Stimulated activated CD4-positive, alpha-beta T cell treated with anti-CD3 and anti-CD28 coated beads, Interleukin-1b, Interleukin-23, amount 100 ng/mL, for 24 hours (primary cell): ENCODE data around the gene CCT8.
"Not testable (repeated sequence)": the region's sequence is repeated elsewhere in the genome, so short reads cannot be mapped to it uniquely, and the experiment has no call there.

Source experiments
- DNase-seq, 4 experiments: peaks; one replicate each; pipeline ENCODE4 v3.0.0-alpha.2; 2020; ENCODE audit warnings: low read depth in 4 of 4, low spot score in 1 of 4

Gene CCT8

DNA sequence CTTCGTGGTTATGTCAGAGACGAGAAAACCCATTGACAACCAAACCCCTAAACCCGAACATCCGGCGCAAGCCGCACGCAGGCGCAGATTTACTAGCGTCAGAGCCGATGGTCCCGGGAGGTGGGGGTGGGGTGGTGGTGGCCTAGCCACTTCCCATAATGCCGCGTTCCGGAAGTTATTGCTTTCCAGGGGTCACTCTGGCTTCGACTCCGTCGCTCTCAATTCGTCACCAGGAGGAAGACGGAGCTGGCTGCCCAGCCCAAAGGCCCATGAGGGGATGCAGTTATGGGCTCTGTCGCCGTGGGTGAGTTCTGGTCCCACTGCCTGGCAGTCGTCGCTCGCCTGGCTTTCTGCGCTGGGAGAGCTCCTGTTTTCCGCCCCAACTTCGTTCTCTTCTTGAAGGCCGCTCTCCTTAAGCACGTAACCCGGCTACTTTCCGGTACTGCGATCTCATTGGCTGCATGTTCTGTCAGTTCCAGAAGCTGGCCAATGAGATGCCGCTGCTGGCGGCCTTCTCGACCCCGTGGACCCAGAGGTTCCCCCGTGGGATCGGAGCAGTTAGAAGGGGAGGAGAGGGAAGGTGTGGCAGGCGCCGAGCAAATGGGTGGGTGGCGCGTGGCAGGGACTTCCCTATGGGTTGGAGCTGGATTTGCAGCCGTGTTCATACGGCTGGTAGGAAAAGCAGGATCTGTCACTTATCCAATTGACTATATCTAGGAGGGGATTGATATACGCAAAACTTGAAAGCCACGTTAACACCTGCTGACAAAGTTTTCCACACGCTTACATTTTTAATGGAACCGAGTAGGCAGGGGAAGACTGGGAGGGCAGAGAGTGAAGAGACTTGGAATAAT is 48.7 kb downstream of the CCT8 start, which contains the start of gene USP16:
TSS of gene USP16 (plus strand) at position 195 of the 854 bp plus-strand sequence. CDS start 3,246 bp downstream, outside the sequence.
- peak; percentile 76 to 89 (median 82) for DNase-seq

DNA sequence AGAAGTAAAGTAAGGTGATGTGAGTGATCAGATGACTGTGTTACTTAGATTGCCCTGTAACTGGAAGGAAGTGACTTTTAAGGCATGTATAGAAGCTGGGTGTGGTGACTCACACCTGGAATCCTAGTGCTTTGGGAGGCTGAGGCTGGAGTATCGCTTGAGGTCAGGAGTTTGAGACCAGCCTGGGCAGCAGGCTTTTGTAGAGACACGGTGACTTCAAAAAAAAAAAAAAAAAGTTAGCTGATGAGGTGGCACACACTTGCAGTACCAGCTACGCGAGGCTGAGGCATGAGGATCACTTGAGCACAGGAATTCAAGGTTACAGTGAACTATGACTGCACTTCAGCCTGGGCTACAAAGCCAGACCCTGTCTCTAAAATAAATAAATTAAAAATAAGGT is 51.3 kb downstream of the CCT8 start:
- DNase-seq = no peak

DNA sequence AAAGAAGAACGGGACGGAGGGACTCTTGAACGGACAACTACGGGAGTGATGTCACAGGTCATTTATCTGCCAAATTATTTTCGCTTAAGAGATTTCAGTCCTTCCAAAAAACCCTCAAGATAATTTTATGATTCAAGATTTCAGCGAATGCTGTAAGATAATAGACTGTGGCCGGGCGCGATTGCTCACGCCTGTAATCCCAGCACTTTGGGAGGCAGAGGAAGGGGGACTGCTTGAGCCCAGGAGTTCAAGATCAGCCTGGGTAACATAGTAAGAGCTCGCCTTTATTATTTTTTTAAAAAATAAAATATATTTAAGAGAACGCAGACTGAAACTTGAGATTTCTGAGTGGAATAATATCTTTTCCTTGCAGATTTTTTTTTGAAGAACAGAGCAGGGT is 54.9 kb downstream of the CCT8 start:
- DNase-seq = no peak

DNA sequence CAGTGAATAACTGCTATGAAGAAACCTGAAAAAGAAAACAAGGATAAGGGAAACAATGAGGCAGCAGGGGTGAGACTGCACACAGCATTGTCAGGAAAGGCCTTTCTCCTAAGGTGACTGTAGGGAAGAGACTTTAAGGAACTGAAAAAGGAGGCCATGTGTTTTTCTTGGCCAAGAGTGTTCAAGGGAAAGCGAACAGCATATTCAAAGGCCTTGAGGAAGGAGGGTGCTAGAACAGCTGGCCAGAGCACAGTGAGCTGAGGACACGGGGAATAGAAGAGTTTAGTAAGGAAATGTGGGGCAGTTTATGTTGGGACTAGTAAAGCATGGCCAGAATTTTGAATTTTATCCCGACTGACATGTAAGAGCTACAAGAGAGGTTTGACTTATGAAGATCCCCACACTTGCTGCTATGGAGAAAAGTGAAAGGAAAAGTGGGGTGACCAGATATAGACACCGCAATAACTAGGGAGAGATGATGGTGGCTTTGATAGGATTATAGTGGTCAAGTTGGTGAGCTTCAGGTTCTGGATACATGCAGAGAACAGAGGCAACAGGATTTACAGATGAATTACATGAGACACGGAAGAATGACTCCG is 55.7 kb downstream of the CCT8 start:
- DNase-seq = no peak

DNA sequence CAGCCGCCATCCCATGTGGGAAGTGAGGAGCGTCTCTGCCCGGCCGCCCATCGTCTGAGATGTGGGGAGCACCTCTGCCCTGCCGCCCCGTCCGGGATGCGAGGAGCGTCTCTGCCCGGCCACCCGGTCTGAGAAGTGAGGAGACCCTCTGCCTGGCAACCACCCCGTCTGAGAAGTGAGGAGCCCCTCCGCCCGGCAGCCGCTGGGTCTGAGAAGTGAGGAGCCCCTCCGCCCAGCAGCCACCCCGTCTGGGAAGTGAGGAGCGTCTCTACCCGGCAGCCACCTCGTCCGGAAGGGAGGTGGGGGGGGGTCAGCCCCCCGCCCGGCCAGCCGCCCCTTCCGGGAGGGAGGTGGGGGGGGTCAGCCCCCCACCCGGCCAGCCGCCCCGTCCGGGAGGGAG is 62.2 kb downstream of the CCT8 start:
- not testable (repeated sequence) for DNase-seq

DNA sequence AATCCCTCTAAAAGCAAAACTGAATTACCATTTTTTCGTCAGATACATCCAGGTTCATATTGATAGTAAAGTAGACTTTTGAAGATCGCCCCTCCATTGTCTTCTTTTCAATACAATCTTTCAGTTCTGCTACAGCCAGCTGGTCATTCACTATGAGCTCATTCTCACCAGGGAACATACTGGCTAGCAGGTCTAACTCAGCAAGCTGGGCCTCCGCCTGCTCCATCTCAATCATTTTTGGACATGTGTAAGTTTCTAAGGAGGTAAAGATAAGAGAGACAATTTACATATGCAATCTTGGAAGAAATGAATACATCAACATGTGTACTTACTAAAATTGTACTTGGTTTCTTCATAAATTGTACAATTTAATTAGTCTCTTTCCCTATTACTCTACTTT is 65.1 kb downstream of the CCT8 start:
- no peak for DNase-seq

DNA sequence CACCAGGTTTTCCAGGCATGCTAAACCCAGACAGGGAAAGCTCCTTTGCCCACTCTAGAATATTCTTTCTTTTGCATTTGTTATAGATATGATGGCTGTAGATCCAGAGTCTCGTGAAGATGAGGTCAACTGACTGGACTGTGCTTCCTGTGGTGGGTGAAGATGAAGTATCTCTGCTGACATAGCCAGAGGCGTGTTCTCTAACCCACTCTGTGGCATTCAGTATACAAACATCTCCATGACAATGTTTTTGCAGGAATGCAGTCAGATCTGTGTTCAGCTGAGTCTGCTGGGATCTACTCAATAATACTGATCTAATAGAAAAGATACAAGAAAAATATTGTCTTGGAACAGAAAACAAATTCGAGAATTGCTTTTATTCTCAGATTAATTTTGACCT is 65.6 kb downstream of the CCT8 start:
- DNase-seq = no peak

DNA sequence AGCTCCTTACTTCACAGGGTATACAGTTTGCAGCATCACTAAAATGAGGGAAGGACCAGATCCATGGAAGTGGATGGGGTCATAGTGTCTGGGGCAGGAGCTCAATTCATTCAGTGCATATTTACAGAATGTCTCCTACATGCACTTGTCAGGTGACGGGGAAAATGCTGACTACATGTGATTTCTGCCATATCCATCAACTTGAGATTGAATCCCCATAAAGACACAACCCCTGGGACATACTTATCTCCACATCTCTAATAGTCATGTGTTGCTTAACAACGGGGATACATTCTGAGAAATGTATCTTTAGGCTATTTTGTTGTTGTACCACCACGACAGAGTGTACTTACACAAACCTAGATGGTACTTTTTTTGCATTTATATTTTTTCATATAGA is 66.3 kb downstream of the CCT8 start:
- no peak for DNase-seq
